ENCODE data around the gene SLC2A5.

DNA sequence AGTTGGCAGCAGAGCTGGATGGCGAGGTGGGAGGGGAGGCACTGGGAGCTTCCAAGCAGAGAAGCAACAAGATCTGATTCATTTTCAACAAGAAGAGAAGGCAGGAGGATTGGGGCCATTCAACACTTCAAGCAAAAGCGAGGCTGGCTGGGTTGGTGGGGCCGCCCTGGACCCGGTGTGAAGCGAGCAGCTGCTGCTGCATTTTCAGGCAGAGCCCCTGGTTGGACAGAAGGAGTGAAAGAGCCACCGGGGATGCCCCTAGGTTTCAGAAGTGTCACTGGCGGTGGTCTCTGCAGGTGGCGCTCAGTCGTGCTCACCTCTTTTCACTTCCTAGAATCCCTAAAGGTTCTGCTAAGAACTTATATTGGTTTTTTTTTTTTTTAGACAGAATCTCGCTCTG lies 61.2 kb downstream of the SLC2A5 start:
- no peak for TF ChIP-seq CTCF (IDR thresholded peaks at IDR 0.05)
- no peak for TF ChIP-seq POLR2AphosphoS5 (IDR thresholded peaks at IDR 0.05)
- no peak for TF ChIP-seq POLR2A (IDR thresholded peaks at IDR 0.05)
